ENCODE data around the gene LPP. TPM values are rescaled to one million over a fixed set of nuclear protein-coding genes. Genes with fewer than 3 reads are reported as not detected.

Gene LPP
- total RNA-seq, 4 donors from 2014 or later = 56.0 to 65.7 (median 58.1) TPM

- H3K4me3 ChIP-seq = peak overlapping the region in 2 of 4 donors; percentile 7 to 23
- no peaks in the 10 kb centered on the region for H3K36me3 ChIP-seq
- TF ChIP-seq CTCF (IDR thresholded peaks at IDR 0.05 in 4 of 5, conservative IDR thresholded peaks at IDR 0.05 in 1 of 5) (no peak), POLR2A (IDR thresholded peaks at IDR 0.05) (peak; percentile 70 to 88)
- in situ Hi-C loops (cut with MboI; ENCODE audit: low sequenced_read_pairs in 4 of 4) (loop anchor here in 1 of 4 donors (25.0 kb wide), 1 partner anchor 504 kb away; the partner anchor contains the start of gene BCL6), intact Hi-C loops (cut with DNase I; ENCODE audit: low total_unique reads) (loop anchor here (1.0 kb wide), 1 partner anchor 20 kb away; no protein-coding TSS in a partner anchor)
- H3K9me3 ChIP-seq = no peaks in the 10 kb centered on the region
- peaks cover 36 to 37% of the 10 kb centered on the region in 2 donors for H3K4me1 ChIP-seq
- DNase-seq (peak; percentile 86 to 92), ATAC-seq (peak; percentile 89 to 93)
- H3K27ac ChIP-seq = peak overlapping the region; percentile 84 to 89 (median 86)
- no peaks in the 10 kb centered on the region for H3K27me3 ChIP-seq
Observed at GRCh38 chr3:188241072-188241471, 87.1 kb downstream of the LPP start.

- DNase-seq = peak in 1 of 2 donors; percentile 41
- ATAC-seq = peak; percentile 67 to 72
- no peaks in the 10 kb centered on the region for H3K36me3 ChIP-seq
- peaks cover 40 to 42% of the 10 kb centered on the region in 2 donors for H3K4me1 ChIP-seq
- peak overlapping the region in 1 of 4 donors; percentile 7 for H3K4me3 ChIP-seq
- in situ Hi-C loops (cut with MboI; ENCODE audit: low sequenced_read_pairs in 4 of 4) (loop anchor here in 1 of 4 donors (25.0 kb wide), 1 partner anchor 505 kb away; the partner anchor contains the start of gene BCL6), intact Hi-C loops (cut with DNase I; ENCODE audit: low total_unique reads) (loop anchor here (1.0 to 2.0 kb wide), 2 partner anchors 17 to 21 kb away; no protein-coding TSS in a partner anchor)
- TF ChIP-seq CTCF (IDR thresholded peaks at IDR 0.05 in 4 of 5, conservative IDR thresholded peaks at IDR 0.05 in 1 of 5) = no peak
- no peak for TF ChIP-seq POLR2A (IDR thresholded peaks at IDR 0.05)
- no peaks in the 10 kb centered on the region for H3K9me3 ChIP-seq
- H3K27me3 ChIP-seq = no peaks in the 10 kb centered on the region
- peak overlapping the region; percentile 84 to 89 (median 86) for H3K27ac ChIP-seq
Observed at GRCh38 chr3:188241883-188242282, 87.9 kb downstream of the LPP start.

GRCh38 chr3:188242436-188243123 lies 88.6 kb downstream of the LPP start:
- in situ Hi-C loops (cut with MboI; ENCODE audit: low sequenced_read_pairs in 4 of 4) = loop anchor here in 1 of 4 donors (25.0 kb wide), 1 partner anchor 505 kb away; the partner anchor contains the start of gene BCL6
- H3K4me1 ChIP-seq = peaks cover 43 to 49% of the 10 kb centered on the region in 2 donors
- TF ChIP-seq POLR2A (IDR thresholded peaks at IDR 0.05) (no peak), CTCF (IDR thresholded peaks at IDR 0.05 in 4 of 5, conservative IDR thresholded peaks at IDR 0.05 in 1 of 5) (no peak)
- intact Hi-C loops (cut with DNase I; ENCODE audit: low total_unique reads) = loop anchor here (2.0 kb wide), 1 partner anchor 16 kb away; no protein-coding TSS in a partner anchor
- no peak overlapping the region for H3K4me3 ChIP-seq
- no peaks in the 10 kb centered on the region for H3K9me3 ChIP-seq
- peak overlapping the region; percentile 84 to 89 (median 86) for H3K27ac ChIP-seq
- H3K36me3 ChIP-seq = no peaks in the 10 kb centered on the region
- ATAC-seq (peak; percentile 14 to 57), DNase-seq (no peak)
- H3K27me3 ChIP-seq = no peaks in the 10 kb centered on the region

- Histone ChIP-seq H3K27me3 (no peaks in the 10 kb centered on the region), H3K36me3 (no peaks in the 10 kb centered on the region), H3K4me1 (peaks cover 43 to 49% of the 10 kb centered on the region in 2 donors), H3K4me3 (no peak overlapping the region), H3K27ac (peak overlapping the region; percentile 84 to 89 (median 86)), H3K9me3 (no peaks in the 10 kb centered on the region)
- intact Hi-C loops (cut with DNase I; ENCODE audit: low total_unique reads) = loop anchor here (2.0 kb wide), 1 partner anchor 16 kb away; no protein-coding TSS in a partner anchor
- TF ChIP-seq POLR2A (IDR thresholded peaks at IDR 0.05) (no peak), CTCF (IDR thresholded peaks at IDR 0.05 in 4 of 5, conservative IDR thresholded peaks at IDR 0.05 in 1 of 5) (no peak)
- DNase-seq (no peak), ATAC-seq (no peak)
- in situ Hi-C loops (cut with MboI; ENCODE audit: low sequenced_read_pairs in 4 of 4) = loop anchor here in 1 of 4 donors (25.0 kb wide), 1 partner anchor 506 kb away; the partner anchor contains the start of gene BCL6
Observed at GRCh38 chr3:188243124-188243795, 89.3 kb downstream of the LPP start.

Measured in gastrocnemius medialis (tissue), 4 donors.